Effector CD8-positive, alpha-beta T cell (primary cell): ENCODE measurements around the gene NANOS3.

Experiments
- DNase-seq: peaks from one replicate; lab custom pipeline; 2025; lab: John Stamatoyannopoulos, UW

Gene NANOS3

GRCh38 chr19:13885826-13886365 is 9.0 kb downstream of the NANOS3 start:
- no peak for DNase-seq

- no peak for DNase-seq
Observed at GRCh38 chr19:13887018-13887436, 10.1 kb downstream of the NANOS3 start.

- no peak for DNase-seq
Observed at GRCh38 chr19:13887517-13887916, 10.6 kb downstream of the NANOS3 start.

- DNase-seq, result no peak
Observed at GRCh38 chr19:13888281-13888680, 11.3 kb downstream of the NANOS3 start.

DNA sequence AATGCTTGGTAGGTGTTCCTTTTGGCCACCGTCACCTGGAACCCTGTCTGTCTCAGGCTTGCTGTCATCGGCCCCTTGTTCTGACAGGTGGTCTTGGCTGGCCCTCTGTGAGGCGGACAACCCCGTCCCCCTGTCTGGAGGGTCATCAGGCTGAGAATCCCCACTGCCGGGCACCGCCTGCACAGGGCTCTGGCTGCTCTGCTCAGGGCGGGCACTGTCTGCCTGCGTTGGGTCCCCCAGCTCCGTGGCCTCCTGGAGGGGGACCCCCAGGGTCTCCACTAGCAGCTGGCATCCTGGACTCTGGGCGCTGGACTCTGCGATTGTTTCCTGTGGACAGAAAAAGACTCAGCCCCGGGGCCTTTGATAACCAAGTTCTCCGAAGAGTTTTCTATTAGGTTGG is 13.2 kb downstream of the NANOS3 start:
- DNase-seq, result no peak

DNA sequence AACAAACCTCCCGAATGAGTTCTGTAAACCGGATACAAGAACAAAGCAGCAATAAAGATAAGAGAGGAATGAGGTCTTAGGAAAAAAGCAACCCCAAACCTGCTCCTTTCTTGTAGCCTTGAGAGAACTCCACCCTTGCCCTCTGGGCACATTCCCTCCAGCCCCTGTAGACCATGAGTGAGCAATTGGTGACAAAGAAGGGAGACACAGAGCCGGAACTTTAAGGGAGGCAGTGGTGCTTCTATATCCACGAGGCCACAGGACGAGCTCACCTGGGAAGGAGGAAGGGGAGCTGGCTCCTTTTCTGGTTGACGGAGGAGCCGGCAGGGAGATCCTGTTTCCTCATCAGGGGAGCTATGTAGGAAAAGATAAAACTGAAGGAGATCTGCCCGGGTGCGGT is 15.9 kb downstream of the NANOS3 start:
- DNase-seq, result no peak

DNA sequence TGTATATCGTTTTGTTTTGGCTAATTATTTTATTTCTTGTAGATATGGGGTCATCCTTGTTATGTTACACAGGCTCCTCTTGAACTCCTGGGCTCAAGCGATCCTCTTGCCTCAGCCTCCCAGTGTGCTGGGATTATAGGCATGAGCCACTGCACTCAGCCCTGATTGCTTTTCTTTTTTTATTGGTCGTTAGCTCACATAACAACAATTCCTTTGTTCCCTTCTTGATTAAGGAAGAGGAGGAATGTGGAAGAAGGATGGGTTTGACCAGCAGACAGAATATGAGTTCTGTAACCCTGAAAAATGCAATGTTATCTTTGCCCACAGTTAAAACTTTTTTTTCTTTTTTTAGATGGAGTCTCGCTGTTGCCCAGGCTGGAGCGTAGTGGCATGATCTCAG is 17.6 kb downstream of the NANOS3 start:
- DNase-seq, result no peak

DNA sequence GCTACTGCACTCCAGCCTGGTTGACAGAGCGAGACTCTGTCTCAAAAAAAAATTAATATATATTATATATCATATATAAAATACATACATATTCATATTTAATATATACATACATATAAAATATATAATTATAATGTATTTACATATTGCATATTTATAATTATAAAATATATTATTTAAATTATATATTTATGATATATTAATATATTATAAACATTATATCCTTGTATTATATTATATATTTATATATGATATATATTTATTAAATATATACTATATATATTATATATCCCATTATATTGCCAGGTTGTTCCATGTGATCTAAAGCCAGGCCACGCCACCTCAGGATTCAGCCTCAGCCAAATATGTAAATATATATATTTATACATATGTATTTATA is 19.3 kb downstream of the NANOS3 start:
- DNase-seq, result no peak

- DNase-seq, result no peak
Observed at GRCh38 chr19:13899393-13899792, 22.5 kb downstream of the NANOS3 start.

DNA sequence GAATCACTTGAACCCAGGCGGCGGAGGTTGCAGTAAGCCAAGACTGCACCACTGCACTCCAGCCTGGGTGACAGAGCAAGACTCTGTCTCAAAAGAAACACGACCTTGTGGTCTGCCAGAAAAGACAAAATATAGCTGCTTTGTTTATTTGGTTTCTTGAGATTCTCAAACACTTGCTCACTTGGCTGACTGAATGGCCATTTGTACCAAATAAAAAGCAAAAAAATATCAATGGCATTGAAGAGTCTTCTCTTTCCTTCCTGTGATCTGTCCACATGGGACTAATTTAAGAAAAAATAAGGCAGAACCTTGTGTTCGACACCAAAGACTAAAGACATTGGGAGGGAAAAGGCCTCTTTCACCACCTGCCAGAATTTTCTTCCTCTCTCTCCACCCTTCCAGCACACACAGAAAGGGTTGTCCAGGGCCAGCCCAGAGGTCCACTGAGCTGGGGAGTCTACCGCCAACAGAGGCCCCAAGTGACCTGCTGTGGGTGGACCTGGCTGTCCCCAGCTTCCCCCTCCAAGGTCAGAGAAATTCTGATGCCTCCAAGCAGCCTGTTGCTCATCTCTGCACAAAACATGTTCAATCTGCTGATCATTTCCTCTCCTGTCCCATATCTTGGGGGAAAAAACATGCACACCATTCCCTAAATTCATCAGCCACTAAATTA is 23.1 kb downstream of the NANOS3 start:
- DNase-seq, result no peak

DNA sequence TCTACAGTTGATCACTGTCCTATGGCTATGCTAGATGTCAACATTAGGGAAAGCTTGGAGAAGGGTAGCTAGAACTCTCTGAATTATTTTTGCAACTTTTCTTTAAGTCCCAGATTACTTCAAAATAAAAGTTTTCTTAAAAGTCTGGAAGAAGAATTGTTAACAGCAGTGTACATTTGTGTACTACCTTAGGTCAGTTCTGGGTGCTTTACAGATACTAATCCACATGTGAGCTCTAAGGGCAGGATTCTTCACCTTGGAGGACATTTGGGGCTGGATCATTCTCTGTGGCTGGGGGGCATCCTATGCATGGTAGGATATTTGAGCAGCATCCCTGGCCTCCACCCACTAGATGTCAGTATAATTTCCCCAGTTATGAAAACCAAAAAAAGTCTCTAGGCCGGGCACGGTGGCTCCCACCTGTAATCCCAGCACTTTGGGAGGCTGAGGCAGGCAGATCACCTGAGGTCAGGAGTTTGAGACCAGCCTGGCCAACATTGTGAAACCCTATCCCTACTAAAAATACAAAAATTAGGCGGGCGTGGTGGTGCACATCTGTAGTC is 26.1 kb downstream of the NANOS3 start:
- DNase-seq, result no peak

GRCh38 chr19:13905634-13906520 is 28.9 kb downstream of the NANOS3 start, which contains the start of the genes BRME1 and CC2D1A:
TSS of gene BRME1 (minus strand) at chr19:13906117. CDS start at chr19:13904892, 1,225 bp downstream.
TSS of gene CC2D1A (plus strand) at chr19:13906201. CDS start at chr19:13906442, 241 bp downstream.
- DNase-seq, result peak; percentile 90

DNA sequence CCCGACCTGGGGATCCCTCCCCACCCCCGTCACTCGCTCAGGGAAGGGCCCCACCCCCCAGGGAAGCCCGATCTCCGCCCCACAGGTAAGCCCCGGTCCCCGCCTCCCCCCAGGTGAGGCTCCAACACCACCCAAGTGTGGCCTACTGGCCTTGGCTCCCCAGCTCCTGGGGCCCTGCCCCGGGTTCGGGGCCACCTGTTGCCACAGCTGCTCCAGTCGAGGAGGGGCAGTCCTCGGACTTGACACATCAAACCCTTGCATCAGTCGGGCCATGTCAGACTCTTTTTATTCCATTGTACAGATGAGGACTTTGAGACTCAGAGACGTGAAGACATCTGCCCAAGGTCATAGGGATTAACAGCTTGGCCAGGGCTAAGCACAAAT is 29.6 kb downstream of the NANOS3 start:
- peak; percentile 29 for DNase-seq

DNA sequence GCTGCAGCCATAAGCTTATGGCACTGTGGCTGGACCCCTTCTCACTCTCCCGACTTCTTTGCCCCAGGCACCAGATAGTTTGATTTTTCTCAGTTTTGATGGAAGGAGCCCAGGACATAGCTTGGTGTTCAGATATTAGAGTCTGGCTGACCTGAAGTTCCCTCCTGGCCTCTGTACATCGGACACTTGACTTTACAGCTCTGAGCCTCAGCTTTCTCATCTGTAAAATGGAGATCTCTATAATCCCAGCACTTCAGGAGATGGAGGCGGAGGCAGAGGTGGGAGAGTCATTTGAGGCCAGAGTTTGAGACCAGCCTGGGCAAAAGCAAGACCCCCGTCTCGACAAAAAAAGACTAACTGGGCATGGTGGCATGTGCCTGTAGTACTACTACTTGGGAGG is 30.0 kb downstream of the NANOS3 start:
- DNase-seq, result no peak

- DNase-seq, result no peak
Observed at GRCh38 chr19:13908674-13909073, 31.7 kb downstream of the NANOS3 start.

DNA sequence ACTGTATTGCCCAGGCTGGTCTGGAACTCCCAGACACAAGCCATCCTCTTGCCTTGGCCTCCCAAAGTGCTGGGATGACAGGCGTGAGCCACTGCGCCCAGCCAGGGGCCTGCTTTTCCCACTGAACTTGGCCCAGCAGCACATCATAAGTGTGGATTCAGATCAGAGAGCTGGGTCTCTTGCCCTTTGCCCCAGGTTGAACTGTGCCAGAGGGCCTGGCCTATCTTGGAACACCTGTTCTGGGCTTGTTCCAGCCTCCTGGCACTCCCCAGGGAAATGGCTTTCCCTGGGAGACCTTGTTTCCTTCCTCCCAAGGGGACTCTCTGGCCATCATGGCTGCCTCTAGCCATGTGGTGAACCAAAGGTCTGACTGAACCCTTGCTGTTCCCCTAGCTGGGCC is 32.5 kb downstream of the NANOS3 start:
- DNase-seq, result no peak

DNA sequence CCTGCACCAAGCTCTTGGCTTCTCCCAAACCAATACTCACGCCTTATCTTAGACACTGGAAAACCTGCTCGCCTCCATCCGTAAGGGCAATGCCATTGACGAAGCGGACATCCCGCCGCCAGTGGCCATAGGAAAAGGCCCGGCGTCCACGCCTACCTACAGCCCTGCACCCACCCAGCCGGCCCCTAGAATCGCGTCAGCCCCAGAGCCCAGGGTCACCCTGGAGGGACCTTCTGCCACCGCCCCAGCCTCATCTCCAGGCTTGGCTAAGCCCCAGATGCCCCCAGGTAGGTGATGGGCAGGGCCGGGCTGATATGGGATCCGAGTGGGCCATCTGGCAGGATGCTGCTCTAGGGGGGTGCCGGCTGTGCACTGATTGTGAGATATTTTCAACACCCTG is 36.4 kb downstream of the NANOS3 start:
- DNase-seq, result no peak

- no peak for DNase-seq
Observed at GRCh38 chr19:13914777-13915176, 37.8 kb downstream of the NANOS3 start.

- DNase-seq, result no peak
Observed at GRCh38 chr19:13917888-13918406, 41.0 kb downstream of the NANOS3 start.

- DNase-seq, result no peak
Observed at GRCh38 chr19:13918726-13919411, 41.9 kb downstream of the NANOS3 start.

- no peak for DNase-seq
Observed at GRCh38 chr19:13920524-13920923, 43.6 kb downstream of the NANOS3 start.
